Stomach (tissue), 9 donors: Measurements from ENCODE around the gene MTCH1. TPM values are rescaled to one million over a fixed set of nuclear protein-coding genes. Genes with fewer than 3 reads are reported as not detected.

ENCODE experiments used
- DNase-seq, 2 donors: peaks; one replicate each; pipeline versions ENCODE4 v3.0.0 to v3.0.0-alpha.2; 2013 to 2019
- H3K27ac ChIP-seq, 5 donors: fragments of 200-600 bp in 4 of 5; sonication (generic) in 4 of 5; one replicate each; pipeline ENCODE4 v1.5.1; 2013 to 2019; ENCODE audit warnings: mild to moderate bottlenecking in 1 of 5, moderate library complexity in 1 of 5
- H3K27me3 ChIP-seq, 3 donors: fragments of 200-600 bp; sonication (generic); one replicate each; pipeline ENCODE4 v1.5.1; 2017 to 2019; ENCODE audit warnings: mixed run types in 1 of 3
- H3K36me3 ChIP-seq, 4 donors: fragments of 200-600 bp; sonication (generic); 1 replicate in 3 of 4; 2 replicates in 1 of 4; pipeline ENCODE4 v1.5.1; 2016 to 2019
- H3K4me1 ChIP-seq, 4 donors: fragments of 200-600 bp; sonication (generic); one replicate each; pipeline ENCODE4 v1.5.1; 2016 to 2019
- H3K4me3 ChIP-seq, 4 donors: fragments of 200-600 bp; sonication (generic) in 3 of 4; one replicate each; pipeline ENCODE4 v1.5.1; 2016 to 2019; ENCODE audit warnings: mild to moderate bottlenecking in 1 of 4
- H3K9me3 ChIP-seq, 4 donors: fragments of 200-600 bp; sonication (generic); one replicate each; pipeline ENCODE4 v1.5.1; 2016 to 2019
- EP300 ChIP-seq: sonication (generic); formaldehyde crosslinking; IDR thresholded peaks from one replicate; pipeline ENCODE4 v1.6.1; 2017; ENCODE audit warnings: antibody characterized with exemption
- POLR2A ChIP-seq, 4 donors: fragments of 450-650 bp; IDR thresholded peaks; one replicate each; pipeline ENCODE4 v1.6.1; 2016; ENCODE audit warnings: antibody characterized with exemption in 4 of 4, control low read depth in 2 of 4, mild to moderate bottlenecking in 1 of 4, moderate library complexity in 1 of 4
- POLR2AphosphoS5 ChIP-seq, 3 donors: sonication (generic); formaldehyde crosslinking; IDR thresholded peaks; one replicate each; pipeline ENCODE4 v1.6.1; 2016; ENCODE audit warnings: antibody characterized with exemption in 3 of 3
- WGBS, 5 donors: extraction: QIAGEN DNeasy Blood & Tissue Kit in 3 of 5; methylation state at CpG; one replicate each; pipeline versions ENCODE4 v1.1.5 to v1.1.7; 2013 to 2018; 5-methylcytosine and 5-hydroxymethylcytosine counted together
- intact Hi-C: fragments of 100-400 bp; cut with DNase I; formaldehyde crosslinking; loops from one replicate; pipeline ENCODE4 v1.15.1; 2023; ENCODE audit warnings: low total_unique reads
- polyA plus RNA-seq, 3 donors: library from polyadenylated mRNA; stranded (reverse); fragments of 200-250 nt; gene quantifications; one replicate each; pipeline ENCODE4 v1.2.3, GENCODE V29; 2013
- total RNA-seq, 5 donors: library from RNA; depleted of rRNA; stranded (reverse); fragments of >200 nt; gene quantifications; one replicate each; pipeline versions ENCODE4 v1.1.0 to v1.2.3, GENCODE V29; 2014 to 2016
- TF ChIP-seq, protein P1 (sequence below), 7 experiments: fragments of 450-650 bp in 4 of 7; fragments of 200-600 bp in 3 of 7; sonication (generic) in 3 of 7; IDR thresholded peaks; one replicate each; pipeline ENCODE4 v1.5.1; 2016 to 2019; ENCODE audit warnings: antibody characterized with exemption in 7 of 7, control low read depth in 2 of 7, mild to moderate bottlenecking in 1 of 7
- donor health status: healthy with polysubstance abuse.
- donor health status: Bipolar disorder and iron deficiency.
- donor health status: healthy.

Gene MTCH1
- total and polyA plus RNA-seq, 8 donors: 110 to 202 (median 148) TPM

DNA sequence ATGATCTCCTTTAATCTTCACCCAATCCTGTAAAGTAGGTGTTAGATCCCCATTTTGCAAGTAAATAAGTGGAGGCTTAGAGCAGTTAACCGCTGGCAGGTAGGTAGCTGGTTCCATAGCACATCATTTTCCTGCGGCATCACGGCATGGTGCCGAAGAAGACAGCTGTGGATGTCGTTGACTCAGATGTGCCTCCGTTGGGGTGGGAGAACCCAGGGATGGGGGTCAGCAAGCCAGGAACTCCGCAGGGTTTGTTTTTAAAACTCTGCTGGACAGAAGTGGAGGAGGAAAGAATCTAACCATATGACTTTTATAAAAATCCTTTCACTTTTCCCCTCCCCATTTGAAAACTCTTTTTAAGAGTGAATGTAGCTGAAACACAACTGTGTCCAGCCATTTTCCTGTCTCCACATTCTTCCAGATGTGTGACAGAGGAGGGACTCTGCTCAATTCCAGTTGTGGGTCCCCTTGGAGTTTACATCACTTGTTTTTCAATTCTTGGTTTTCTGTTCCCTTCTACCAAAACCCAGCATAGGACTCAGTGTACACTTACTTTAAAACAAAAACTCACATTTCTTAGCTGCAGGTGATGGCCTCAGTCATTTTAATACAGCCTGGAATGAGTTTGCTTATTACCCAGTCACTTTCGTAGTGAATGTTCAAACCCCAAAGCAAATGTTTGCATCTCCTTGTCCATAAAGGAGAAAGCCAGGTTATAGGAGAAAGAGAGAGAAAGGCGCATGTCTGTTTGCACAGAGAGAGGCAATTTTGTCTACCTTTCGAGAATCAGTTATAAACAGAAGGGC is 59.1 kb downstream of the MTCH1 start:
- Histone ChIP-seq H3K4me3 (no peak overlapping the region), H3K27me3 (no peaks in the 10 kb centered on the region), H3K9me3 (no peaks in the 10 kb centered on the region), H3K4me1 (peaks cover 9 to 30% (median 19%) of the 10 kb centered on the region in 4 donors), H3K27ac (peak overlapping the region in 2 of 5 donors; percentile 23 to 47), H3K36me3 (peaks cover 17 to 44% (median 39%) of the 10 kb centered on the region in 4 donors)
- no peak for DNase-seq
- TF ChIP-seq POLR2A (IDR thresholded peaks at IDR 0.05) (no peak), POLR2AphosphoS5 (IDR thresholded peaks at IDR 0.05) (no peak)
- WGBS, 5 donors: 69 to 80% (median 78%) methylated on average over 10 of the region's 10 CpGs
- intact Hi-C loops: no loop called here

DNA sequence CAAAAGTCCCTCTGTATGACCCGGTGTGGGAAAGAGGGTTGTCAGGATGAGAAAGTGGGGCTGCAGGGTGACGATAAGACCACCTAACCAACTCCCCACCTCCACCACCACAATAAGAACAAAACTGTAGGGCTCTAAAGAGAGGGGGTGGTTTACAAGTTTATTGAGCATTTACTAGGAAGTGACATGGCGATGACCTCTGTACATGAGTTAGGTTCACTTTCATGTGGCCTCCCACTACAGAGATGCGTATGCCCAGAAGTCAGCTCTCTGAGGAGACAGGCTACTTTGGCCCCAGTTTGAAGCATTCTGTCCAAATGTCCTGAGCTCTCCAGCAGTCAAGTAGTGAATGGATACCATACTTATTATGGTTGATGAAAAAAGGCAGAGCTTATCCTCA is 60.2 kb downstream of the MTCH1 start:
- WGBS, 5 donors: 85 to 98% (median 91%) methylated on average over 4 of the region's 4 CpGs
- DNase-seq: no peak
- Histone ChIP-seq H3K27me3 (no peaks in the 10 kb centered on the region), H3K4me1 (peaks cover 9 to 30% (median 19%) of the 10 kb centered on the region in 4 donors), H3K27ac (no peak overlapping the region), H3K4me3 (no peak overlapping the region), H3K9me3 (no peaks in the 10 kb centered on the region), H3K36me3 (peaks cover 23 to 55% (median 50%) of the 10 kb centered on the region in 4 donors)
- TF ChIP-seq POLR2AphosphoS5 (IDR thresholded peaks at IDR 0.05) (no peak), POLR2A (IDR thresholded peaks at IDR 0.05) (no peak), EP300 (no peak)
- TF ChIP-seq, protein P1, sequence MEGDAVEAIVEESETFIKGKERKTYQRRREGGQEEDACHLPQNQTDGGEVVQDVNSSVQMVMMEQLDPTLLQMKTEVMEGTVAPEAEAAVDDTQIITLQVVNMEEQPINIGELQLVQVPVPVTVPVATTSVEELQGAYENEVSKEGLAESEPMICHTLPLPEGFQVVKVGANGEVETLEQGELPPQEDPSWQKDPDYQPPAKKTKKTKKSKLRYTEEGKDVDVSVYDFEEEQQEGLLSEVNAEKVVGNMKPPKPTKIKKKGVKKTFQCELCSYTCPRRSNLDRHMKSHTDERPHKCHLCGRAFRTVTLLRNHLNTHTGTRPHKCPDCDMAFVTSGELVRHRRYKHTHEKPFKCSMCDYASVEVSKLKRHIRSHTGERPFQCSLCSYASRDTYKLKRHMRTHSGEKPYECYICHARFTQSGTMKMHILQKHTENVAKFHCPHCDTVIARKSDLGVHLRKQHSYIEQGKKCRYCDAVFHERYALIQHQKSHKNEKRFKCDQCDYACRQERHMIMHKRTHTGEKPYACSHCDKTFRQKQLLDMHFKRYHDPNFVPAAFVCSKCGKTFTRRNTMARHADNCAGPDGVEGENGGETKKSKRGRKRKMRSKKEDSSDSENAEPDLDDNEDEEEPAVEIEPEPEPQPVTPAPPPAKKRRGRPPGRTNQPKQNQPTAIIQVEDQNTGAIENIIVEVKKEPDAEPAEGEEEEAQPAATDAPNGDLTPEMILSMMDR (IDR thresholded peaks at IDR 0.05): no peak
- intact Hi-C loops: no loop called here

DNA sequence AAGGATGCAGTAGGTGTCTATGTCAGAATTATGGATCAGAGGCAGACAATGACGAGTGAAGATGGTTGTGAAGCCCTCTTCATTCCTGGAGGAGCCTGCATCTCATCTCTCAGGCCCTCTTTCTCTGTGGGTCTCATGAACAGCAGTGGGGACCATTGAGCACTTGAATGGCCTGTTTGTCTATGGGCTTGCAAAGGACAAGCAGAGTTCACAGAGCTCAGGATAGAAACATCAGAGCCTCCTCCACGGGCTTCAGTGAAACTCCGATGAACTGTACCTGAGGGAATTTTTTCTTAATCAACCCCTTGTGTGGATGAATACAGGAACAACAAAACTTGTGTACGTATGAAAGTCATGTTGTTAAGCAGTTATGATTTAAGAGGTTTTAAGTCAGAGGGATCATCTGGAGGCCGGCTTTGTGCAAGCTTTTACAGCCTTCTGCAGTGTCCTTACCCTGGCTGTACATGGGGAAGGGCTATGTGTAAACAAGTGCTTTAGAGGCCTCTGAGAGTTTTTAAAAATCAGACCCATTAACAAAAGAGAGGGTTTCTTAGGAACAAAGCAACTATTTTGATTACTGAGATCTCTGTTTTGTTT is 61.1 kb downstream of the MTCH1 start:
- intact Hi-C loops: no loop called here
- H3K36me3 ChIP-seq: peaks cover 28 to 64% (median 59%) of the 10 kb centered on the region in 4 donors
- TF ChIP-seq, protein P1 (IDR thresholded peaks at IDR 0.05): no peak
- TF ChIP-seq POLR2AphosphoS5 (IDR thresholded peaks at IDR 0.05) (no peak), EP300 (no peak), POLR2A (IDR thresholded peaks at IDR 0.05) (no peak)
- H3K4me3 ChIP-seq: no peak overlapping the region
- H3K27me3 ChIP-seq: no peaks in the 10 kb centered on the region
- 68 to 82% (median 78%) methylated on average over 5 of the region's 5 CpGs for WGBS, 5 donors
- H3K27ac ChIP-seq: no peak overlapping the region
- H3K9me3 ChIP-seq: no peaks in the 10 kb centered on the region
- peaks cover 9 to 33% (median 21%) of the 10 kb centered on the region in 4 donors for H3K4me1 ChIP-seq
- no peak for DNase-seq

DNA sequence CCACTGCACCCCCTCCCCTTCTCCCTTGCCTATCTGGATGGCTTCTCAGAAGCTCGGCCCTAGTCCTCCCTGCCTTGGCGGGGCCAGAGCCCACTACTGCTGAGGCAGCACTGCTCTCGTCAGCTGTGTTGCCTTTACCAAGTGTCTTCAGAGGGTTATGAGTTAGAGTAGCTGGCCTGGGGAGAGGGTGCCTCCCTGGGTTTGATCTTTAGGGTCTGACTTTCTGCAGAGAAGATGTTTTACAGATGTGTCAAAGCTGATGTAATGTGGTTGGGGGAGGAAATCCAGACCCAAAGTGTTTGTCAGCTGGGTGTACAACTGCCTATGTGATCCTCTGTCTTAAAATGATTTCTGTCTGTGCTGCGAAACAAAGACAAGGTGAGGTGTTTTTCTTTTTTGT is 61.9 kb downstream of the MTCH1 start:
- intact Hi-C loops: no loop called here
- peak in 1 of 2 donors; percentile 37 for DNase-seq
- Histone ChIP-seq H3K4me1 (peaks cover 9 to 39% (median 23%) of the 10 kb centered on the region in 4 donors), H3K36me3 (peaks cover 28 to 72% (median 66%) of the 10 kb centered on the region in 4 donors), H3K9me3 (no peaks in the 10 kb centered on the region), H3K4me3 (no peak overlapping the region), H3K27me3 (no peaks in the 10 kb centered on the region), H3K27ac (no peak overlapping the region)
- WGBS, 5 donors: 84 to 94% (median 89%) methylated on average over 4 of the region's 4 CpGs
- TF ChIP-seq EP300: no peak
- no peak for TF ChIP-seq POLR2A (IDR thresholded peaks at IDR 0.05)
- TF ChIP-seq POLR2AphosphoS5 (IDR thresholded peaks at IDR 0.05): no peak
- TF ChIP-seq, protein P1 (IDR thresholded peaks at IDR 0.05): no peak
